MM.1S (cell line): ENCODE measurements around the gene IL2RA.

Source experiments
- DNase-seq: peaks from one replicate; pipeline ENCODE4 v3.0.0-alpha.2; 2015
- H2AFZ ChIP-seq: fragments of 300-600 bp; sonication (generic); 2 replicates; pipeline ENCODE4 v1.6.0; 2016; ENCODE audit warnings: antibody characterized with exemption, low read length
- H3F3A ChIP-seq: fragments of 300-600 bp; sonication (generic); 2 replicates; pipeline ENCODE4 v1.6.1; 2016; ENCODE audit warnings: mild to moderate bottlenecking, antibody characterized with exemption, low read length, moderate library complexity, mixed read lengths; ENCODE audit not compliant: insufficient read depth
- H3K27ac ChIP-seq: fragments of 300-600 bp; sonication (generic); 2 replicates; pipeline ENCODE4 v1.5.1; 2016; ENCODE audit warnings: mild to moderate bottlenecking, low read length
- H3K27me3 ChIP-seq: fragments of 300-600 bp; sonication (generic); replicated peaks from 2 replicates; pipeline ENCODE4 v1.6.0; 2016; ENCODE audit warnings: low read length; ENCODE audit not compliant: insufficient read depth
- H3K36me3 ChIP-seq: fragments of 300-600 bp; sonication (generic); replicated peaks from 2 replicates; pipeline ENCODE4 v1.6.1; 2016; ENCODE audit warnings: mild to moderate bottlenecking, low read length, mixed read lengths; ENCODE audit not compliant: insufficient read depth
- H3K4me1 ChIP-seq: fragments of 300-600 bp; sonication (generic); 2 replicates; pipeline ENCODE4 v1.6.1; 2016; ENCODE audit warnings: low read length, mixed read lengths
- H3K4me2 ChIP-seq: fragments of 300-600 bp; sonication (generic); 2 replicates; pipeline ENCODE4 v1.6.0; 2016; ENCODE audit warnings: low read depth, low read length
- H3K4me3 ChIP-seq: fragments of 300-600 bp; sonication (generic); 2 replicates; pipeline ENCODE4 v1.5.1; 2016; ENCODE audit warnings: low read length, mixed read lengths
- H3K79me2 ChIP-seq: fragments of 300-600 bp; sonication (generic); 2 replicates; pipeline ENCODE4 v1.6.1; 2016; ENCODE audit warnings: mixed run types, low read length, mixed read lengths
- H3K9ac ChIP-seq: fragments of 300-600 bp; sonication (generic); 2 replicates; pipeline ENCODE4 v1.6.1; 2016; ENCODE audit warnings: low read length, mixed read lengths
- H3K9me2 ChIP-seq: fragments of 300-600 bp; sonication (generic); replicated peaks from 2 replicates; pipeline ENCODE4 v1.6.1; 2016; ENCODE audit warnings: mild to moderate bottlenecking, low read length, mixed read lengths; ENCODE audit not compliant: insufficient read depth
- H3K9me3 ChIP-seq: fragments of 300-600 bp; sonication (generic); replicated peaks from 2 replicates; pipeline ENCODE4 v1.6.1; 2016; ENCODE audit warnings: mild to moderate bottlenecking, low read length, mixed read lengths; ENCODE audit not compliant: insufficient read depth
- H4K20me1 ChIP-seq: fragments of 300-600 bp; sonication (generic); 2 replicates; pipeline ENCODE4 v1.6.1; 2016; ENCODE audit warnings: mild to moderate bottlenecking, low read length, moderate library complexity, mixed read lengths; ENCODE audit not compliant: insufficient read depth
- EZH2 ChIP-seq: fragments of 300-600 bp; sonication (generic); optimal IDR thresholded peaks from 2 replicates; pipeline ENCODE3; 2017; ENCODE audit warnings: low read depth, mild to moderate bottlenecking, antibody characterized with exemption, low read length, mixed read lengths
- EZH2phosphoT487 ChIP-seq: fragments of 300-600 bp; sonication (generic); IDR thresholded peaks from 2 replicates; pipeline ENCODE4 v1.6.1; 2018; ENCODE audit warnings: antibody characterized with exemption, low read length
- TF ChIP-seq, protein P1 (sequence below): fragments of 300-600 bp; sonication (generic); IDR thresholded peaks from 2 replicates; pipeline ENCODE4 v1.5.1; 2016; ENCODE audit warnings: antibody characterized with exemption, low read length, mixed read lengths

IL2RA gene

DNA sequence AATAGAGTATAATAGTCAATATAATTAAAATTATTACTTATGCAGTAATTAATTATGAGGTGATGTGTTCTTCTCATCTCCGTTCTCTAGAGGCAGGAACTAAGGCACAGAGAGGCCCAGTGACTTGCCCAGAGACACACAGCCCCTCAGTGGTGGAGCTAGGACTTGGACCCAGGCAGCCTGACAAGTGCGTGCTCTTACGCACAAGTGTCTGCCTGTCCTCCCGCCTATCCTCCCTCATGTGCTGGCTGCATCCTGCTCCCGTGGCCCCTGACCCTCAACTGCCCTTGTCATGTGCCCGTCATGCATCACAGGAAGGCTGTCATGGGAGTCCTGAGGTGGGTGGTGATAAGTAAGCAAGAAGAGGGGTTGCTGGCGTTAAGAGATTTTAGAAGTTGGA is 14.3 kb downstream of the IL2RA start:
- TF ChIP-seq, protein P1, sequence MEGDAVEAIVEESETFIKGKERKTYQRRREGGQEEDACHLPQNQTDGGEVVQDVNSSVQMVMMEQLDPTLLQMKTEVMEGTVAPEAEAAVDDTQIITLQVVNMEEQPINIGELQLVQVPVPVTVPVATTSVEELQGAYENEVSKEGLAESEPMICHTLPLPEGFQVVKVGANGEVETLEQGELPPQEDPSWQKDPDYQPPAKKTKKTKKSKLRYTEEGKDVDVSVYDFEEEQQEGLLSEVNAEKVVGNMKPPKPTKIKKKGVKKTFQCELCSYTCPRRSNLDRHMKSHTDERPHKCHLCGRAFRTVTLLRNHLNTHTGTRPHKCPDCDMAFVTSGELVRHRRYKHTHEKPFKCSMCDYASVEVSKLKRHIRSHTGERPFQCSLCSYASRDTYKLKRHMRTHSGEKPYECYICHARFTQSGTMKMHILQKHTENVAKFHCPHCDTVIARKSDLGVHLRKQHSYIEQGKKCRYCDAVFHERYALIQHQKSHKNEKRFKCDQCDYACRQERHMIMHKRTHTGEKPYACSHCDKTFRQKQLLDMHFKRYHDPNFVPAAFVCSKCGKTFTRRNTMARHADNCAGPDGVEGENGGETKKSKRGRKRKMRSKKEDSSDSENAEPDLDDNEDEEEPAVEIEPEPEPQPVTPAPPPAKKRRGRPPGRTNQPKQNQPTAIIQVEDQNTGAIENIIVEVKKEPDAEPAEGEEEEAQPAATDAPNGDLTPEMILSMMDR: no peak
- no peaks in the 10 kb centered on the region for H3K36me3 ChIP-seq
- no peak overlapping the region for H3K27ac ChIP-seq
- no peak overlapping the region for H3K4me3 ChIP-seq
- H4K20me1 ChIP-seq: no peaks in the 10 kb centered on the region
- H3K9ac ChIP-seq: no peak overlapping the region
- DNase-seq: no peak
- no peaks in the 10 kb centered on the region for H3K9me3 ChIP-seq
- H3F3A ChIP-seq: peaks cover 29% of the 10 kb centered on the region
- peaks cover 75% of the 10 kb centered on the region for H3K27me3 ChIP-seq
- no peaks in the 10 kb centered on the region for H3K9me2 ChIP-seq
- no peak overlapping the region for H3K4me2 ChIP-seq
- no peak overlapping the region for H2AFZ ChIP-seq
- H3K79me2 ChIP-seq: no peaks in the 10 kb centered on the region
- H3K4me1 ChIP-seq: peaks cover 22% of the 10 kb centered on the region

DNA sequence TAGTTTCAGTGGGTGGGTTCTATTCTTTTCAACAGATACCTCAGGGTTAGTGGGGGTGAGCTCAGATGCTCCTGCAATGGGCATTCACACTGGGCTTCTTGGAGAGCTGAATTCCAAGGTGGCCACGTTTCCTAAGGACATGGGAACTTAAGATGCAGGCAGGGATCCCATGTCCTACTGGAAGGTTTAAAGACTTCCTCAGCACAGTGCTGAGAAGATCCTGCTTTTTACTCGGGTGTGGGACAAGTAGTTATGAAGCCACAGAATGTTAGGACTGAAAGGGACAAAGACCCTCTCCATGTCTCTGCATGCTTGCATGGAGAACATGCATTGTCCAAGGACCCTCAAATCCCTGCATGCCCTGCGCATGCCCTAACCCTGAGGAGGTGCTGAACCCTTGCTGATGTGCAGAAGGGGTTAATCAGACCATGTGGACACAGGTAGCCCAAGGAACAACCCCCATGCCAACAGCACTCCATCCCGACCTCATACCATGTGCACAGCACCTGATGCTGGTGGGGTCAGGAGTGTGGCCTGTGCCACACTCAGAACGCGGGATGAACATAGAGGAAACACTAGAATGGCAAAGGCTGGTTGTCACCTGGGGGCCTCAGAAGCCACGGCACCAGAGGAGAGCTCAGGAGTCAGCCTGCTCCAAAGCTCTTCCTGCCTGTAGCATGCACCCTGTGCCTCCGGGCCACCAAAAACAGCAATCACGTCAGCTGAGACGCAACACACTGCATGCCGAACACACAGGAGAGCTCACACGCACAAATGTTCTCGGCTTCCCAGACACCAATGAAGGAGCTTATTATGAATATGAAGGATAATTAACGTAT is 15.2 kb downstream of the IL2RA start:
- TF ChIP-seq, protein P1: no peak
- TF ChIP-seq EZH2 (no peak), EZH2phosphoT487 (no peak)
- Histone ChIP-seq H3K4me3 (no peak overlapping the region), H3K4me2 (no peak overlapping the region), H3K9me3 (no peaks in the 10 kb centered on the region), H3K79me2 (no peaks in the 10 kb centered on the region), H3K27ac (no peak overlapping the region), H3F3A (peaks cover 20% of the 10 kb centered on the region), H2AFZ (no peak overlapping the region), H3K36me3 (no peaks in the 10 kb centered on the region), H3K9ac (no peak overlapping the region), H3K27me3 (peaks cover 82% of the 10 kb centered on the region), H4K20me1 (no peaks in the 10 kb centered on the region), H3K4me1 (peaks cover 13% of the 10 kb centered on the region), H3K9me2 (no peaks in the 10 kb centered on the region)
- DNase-seq: no peak

DNA sequence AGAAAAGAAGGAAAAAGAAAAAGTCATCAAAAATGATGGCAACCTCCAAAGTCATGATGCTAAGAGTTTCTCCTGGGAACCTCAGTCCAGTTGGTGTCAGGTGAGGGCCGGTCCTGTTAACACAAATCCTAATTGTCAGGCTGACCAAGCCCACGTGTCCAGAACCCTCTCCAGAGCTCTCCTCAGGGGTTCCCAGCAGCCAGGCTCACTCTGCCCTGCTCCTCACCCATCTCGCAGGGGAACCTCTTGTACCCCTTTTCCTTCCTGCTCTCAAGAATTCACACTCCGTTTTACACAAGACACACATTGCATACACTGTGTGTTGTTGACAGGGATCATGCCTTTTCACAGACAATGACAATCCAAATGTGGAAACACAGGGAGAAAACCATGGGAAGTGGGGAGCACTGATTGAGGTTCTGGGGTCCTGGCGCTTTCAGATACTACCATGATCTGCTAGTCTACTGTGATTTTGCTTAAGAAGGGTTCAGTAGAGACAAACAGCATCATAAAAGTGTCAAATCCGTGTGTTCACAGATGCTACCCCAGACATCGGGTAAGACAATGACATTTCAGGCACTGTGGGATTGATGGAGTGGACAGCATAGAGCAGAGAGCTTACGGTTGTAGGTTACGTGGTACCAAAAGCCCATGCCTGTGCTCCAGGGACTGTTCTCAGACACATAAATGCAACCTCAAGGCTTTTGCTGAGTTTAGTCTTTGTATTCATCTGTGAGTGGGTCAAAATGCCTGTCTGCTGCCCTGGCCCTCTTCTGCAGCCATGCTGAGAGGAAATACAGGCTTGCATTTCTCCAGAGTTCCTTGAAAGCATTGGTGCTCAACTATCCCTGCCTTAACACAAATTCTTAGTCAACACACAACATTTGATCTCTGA is 16.0 kb downstream of the IL2RA start:
- Histone ChIP-seq H3K36me3 (no peaks in the 10 kb centered on the region), H3K27me3 (peaks cover 87% of the 10 kb centered on the region), H3K9ac (no peak overlapping the region), H3K9me2 (no peaks in the 10 kb centered on the region), H3K9me3 (no peaks in the 10 kb centered on the region), H4K20me1 (no peaks in the 10 kb centered on the region), H3K4me1 (peaks cover 10% of the 10 kb centered on the region), H3K4me2 (no peak overlapping the region), H2AFZ (no peak overlapping the region), H3K27ac (no peak overlapping the region), H3F3A (peaks cover 15% of the 10 kb centered on the region), H3K79me2 (no peaks in the 10 kb centered on the region), H3K4me3 (no peak overlapping the region)
- no peak for TF ChIP-seq EZH2
- TF ChIP-seq, protein P1: no peak
- TF ChIP-seq EZH2phosphoT487: no peak
- DNase-seq: no peak
